ENCODE measurements around the gene LMTK3.

Gene LMTK3

DNA sequence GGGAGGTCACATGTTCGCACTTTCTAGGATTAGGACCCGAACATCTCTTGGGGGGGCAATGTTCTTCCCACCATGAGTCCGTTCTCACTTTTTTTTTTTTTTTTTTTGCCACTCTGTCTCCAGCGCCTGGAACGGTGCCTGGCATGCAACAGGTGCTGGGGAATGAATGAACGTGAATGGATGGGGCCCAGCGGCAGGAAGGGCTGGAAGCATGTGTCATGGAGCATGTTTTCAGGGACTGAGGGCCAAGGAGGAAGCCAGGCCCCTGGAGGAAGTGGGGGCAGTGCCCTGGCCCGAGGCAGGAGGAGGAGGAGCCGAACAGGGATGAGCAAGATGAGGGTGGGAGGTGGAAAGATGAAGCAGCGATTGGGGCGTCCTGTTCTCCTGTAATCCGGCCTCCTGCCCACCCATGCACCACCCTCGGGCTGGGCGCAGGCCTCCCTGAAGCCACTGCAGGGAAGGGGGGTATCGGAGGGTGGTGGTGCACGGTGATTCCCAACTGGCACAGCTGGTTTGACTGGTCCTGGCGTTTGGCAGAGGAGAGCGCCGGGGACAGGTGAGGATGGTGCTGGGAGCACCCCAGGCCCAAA lies 31.6 kb upstream of the LMTK3 start:
- Histone ChIP-seq H3K4me3 (replicated peaks; ENCODE audit: insufficient read depth, low read length) (no peak overlapping the region), H3K27ac (replicated peaks) (no peak overlapping the region), H3K27me3 (ENCODE audit: insufficient read depth, poor library complexity, severe bottlenecking) (no peaks in the 10 kb centered on the region)
- DNase-seq (ENCODE audit: low read depth in 1 of 2, low spot score in 1 of 2): peak in 1 of 2 experiments; percentile 13
- TF ChIP-seq REST (IDR thresholded peaks at IDR 0.05; ENCODE audit: insufficient replicate concordance, low read depth) (no peak), POLR2AphosphoS5 (IDR thresholded peaks at IDR 0.05; ENCODE audit: low read depth) (no peak), GABPA (IDR thresholded peaks at IDR 0.05; ENCODE audit: low read depth) (no peak), SPI1 (IDR thresholded peaks at IDR 0.05; ENCODE audit: borderline replicate concordance, low read depth) (no peak)
- TF ChIP-seq, protein P1, sequence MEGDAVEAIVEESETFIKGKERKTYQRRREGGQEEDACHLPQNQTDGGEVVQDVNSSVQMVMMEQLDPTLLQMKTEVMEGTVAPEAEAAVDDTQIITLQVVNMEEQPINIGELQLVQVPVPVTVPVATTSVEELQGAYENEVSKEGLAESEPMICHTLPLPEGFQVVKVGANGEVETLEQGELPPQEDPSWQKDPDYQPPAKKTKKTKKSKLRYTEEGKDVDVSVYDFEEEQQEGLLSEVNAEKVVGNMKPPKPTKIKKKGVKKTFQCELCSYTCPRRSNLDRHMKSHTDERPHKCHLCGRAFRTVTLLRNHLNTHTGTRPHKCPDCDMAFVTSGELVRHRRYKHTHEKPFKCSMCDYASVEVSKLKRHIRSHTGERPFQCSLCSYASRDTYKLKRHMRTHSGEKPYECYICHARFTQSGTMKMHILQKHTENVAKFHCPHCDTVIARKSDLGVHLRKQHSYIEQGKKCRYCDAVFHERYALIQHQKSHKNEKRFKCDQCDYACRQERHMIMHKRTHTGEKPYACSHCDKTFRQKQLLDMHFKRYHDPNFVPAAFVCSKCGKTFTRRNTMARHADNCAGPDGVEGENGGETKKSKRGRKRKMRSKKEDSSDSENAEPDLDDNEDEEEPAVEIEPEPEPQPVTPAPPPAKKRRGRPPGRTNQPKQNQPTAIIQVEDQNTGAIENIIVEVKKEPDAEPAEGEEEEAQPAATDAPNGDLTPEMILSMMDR (IDR thresholded peaks at IDR 0.05; ENCODE audit: insufficient read depth, low read length): no peak

DNA sequence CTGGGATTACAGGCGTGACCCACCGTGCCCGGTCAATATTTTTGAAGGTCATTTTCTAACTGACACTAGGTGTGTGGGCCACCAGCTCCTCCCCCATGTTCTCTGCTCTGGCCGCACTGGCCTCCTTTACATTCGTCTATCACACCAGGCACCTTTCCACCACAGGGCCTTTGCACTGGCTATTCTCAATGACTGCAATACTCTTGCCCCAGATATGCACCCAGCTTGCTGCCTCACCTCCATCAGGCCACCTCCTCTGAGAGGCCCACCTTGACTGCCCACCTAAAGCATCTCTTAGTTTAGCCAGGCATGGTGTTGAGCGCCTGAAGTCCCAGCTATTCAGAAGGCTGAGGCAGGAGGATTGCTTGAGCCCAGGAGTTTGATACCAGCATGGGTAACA lies 30.2 kb upstream of the LMTK3 start:
- TF ChIP-seq GABPA (IDR thresholded peaks at IDR 0.05; ENCODE audit: low read depth) (no peak), POLR2AphosphoS5 (IDR thresholded peaks at IDR 0.05; ENCODE audit: low read depth) (no peak), REST (IDR thresholded peaks at IDR 0.05; ENCODE audit: insufficient replicate concordance, low read depth) (no peak), SPI1 (IDR thresholded peaks at IDR 0.05; ENCODE audit: borderline replicate concordance, low read depth) (no peak)
- TF ChIP-seq, protein P1 (IDR thresholded peaks at IDR 0.05; ENCODE audit: insufficient read depth, low read length): no peak
- DNase-seq (ENCODE audit: low read depth in 1 of 2, low spot score in 1 of 2): no peak
- H3K27me3 ChIP-seq (ENCODE audit: insufficient read depth, poor library complexity, severe bottlenecking): no peaks in the 10 kb centered on the region
- H3K4me3 ChIP-seq (replicated peaks; ENCODE audit: insufficient read depth, low read length): no peak overlapping the region
- H3K27ac ChIP-seq (replicated peaks): no peak overlapping the region

- TF ChIP-seq SPI1 (IDR thresholded peaks at IDR 0.05; ENCODE audit: borderline replicate concordance, low read depth) (no peak), POLR2AphosphoS5 (IDR thresholded peaks at IDR 0.05; ENCODE audit: low read depth) (no peak), REST (IDR thresholded peaks at IDR 0.05; ENCODE audit: insufficient replicate concordance, low read depth) (no peak), GABPA (IDR thresholded peaks at IDR 0.05; ENCODE audit: low read depth) (no peak)
- TF ChIP-seq, protein P1 (IDR thresholded peaks at IDR 0.05; ENCODE audit: insufficient read depth, low read length): no peak
- DNase-seq (ENCODE audit: low read depth in 1 of 2, low spot score in 1 of 2): no peak
- no peak overlapping the region for H3K4me3 ChIP-seq (replicated peaks; ENCODE audit: insufficient read depth, low read length)
- no peak overlapping the region for H3K27ac ChIP-seq (replicated peaks)
- no peaks in the 10 kb centered on the region for H3K27me3 ChIP-seq (ENCODE audit: insufficient read depth, poor library complexity, severe bottlenecking)
These were observed 28.5 kb upstream of the LMTK3 start for GRCh38 chr19:48540110-48540509.
